Prostate gland (tissue), 2 donors: Measurements from ENCODE around the gene FAM229B. TPM values are rescaled to one million over a fixed set of nuclear protein-coding genes. Genes with fewer than 3 reads are reported as not detected.

Source experiments
- DNase-seq: peaks from one replicate; pipeline ENCODE4 v3.0.0-alpha.2; 2019; ENCODE audit warnings: low spot score
- H3K27ac ChIP-seq, 2 donors: fragments of 200-600 bp; sonication (generic); 2 replicates each; pipeline ENCODE4 v1.5.1; 2017 to 2019
- H3K27me3 ChIP-seq: fragments of 200-600 bp; sonication (generic); replicated peaks from 2 replicates; pipeline ENCODE4 v1.5.1; 2019; ENCODE audit not compliant: insufficient read depth
- H3K36me3 ChIP-seq, 2 donors: fragments of 200-600 bp; sonication (generic); 1 replicate in 1 of 2; 2 replicates in 1 of 2; pipeline versions ENCODE4 v1.5.1 to v1.8.1; 2017 to 2019
- H3K4me1 ChIP-seq: fragments of 200-600 bp; sonication (generic); replicated peaks from 2 replicates; pipeline ENCODE4 v1.5.1; 2019
- H3K4me3 ChIP-seq, 2 donors: fragments of 200-600 bp; sonication (generic); 2 replicates each; pipeline ENCODE4 v1.5.1; 2017 to 2019
- H3K9me3 ChIP-seq: fragments of 200-600 bp; sonication (generic); 2 replicates; pipeline ENCODE4 v1.5.1; 2017
- POLR2A ChIP-seq: fragments of 450-650 bp; IDR thresholded peaks from one replicate; pipeline ENCODE4 v1.6.1; 2016; ENCODE audit warnings: antibody characterized with exemption, mild to moderate bottlenecking
- POLR2AphosphoS5 ChIP-seq: sonication (generic); formaldehyde crosslinking; IDR thresholded peaks from one replicate; pipeline ENCODE4 v1.6.1; 2017; ENCODE audit warnings: antibody characterized with exemption
- WGBS: methylation state at CpG from one replicate; pipeline ENCODE4 v1.1.5; 2018; 5-methylcytosine and 5-hydroxymethylcytosine counted together
- intact Hi-C: fragments of 100-400 bp; cut with DNase I; formaldehyde crosslinking; loops from one replicate; pipeline ENCODE4 v1.14.2; 2022
- total RNA-seq, 2 donors: library from RNA; depleted of rRNA; stranded (reverse); fragments of >200 nt; gene quantifications; one replicate each; pipeline ENCODE4 v1.1.0, GENCODE V29; 2016
- TF ChIP-seq, protein P1 (sequence below), 4 experiments: fragments of 200-600 bp in 2 of 4; fragments of 450-650 bp in 2 of 4; sonication (generic) in 2 of 4; IDR thresholded peaks; 1 replicate in 3 of 4; 2 replicates in 1 of 4; pipeline ENCODE4 v1.5.1; 2016 to 2019; ENCODE audit warnings: antibody characterized with exemption in 4 of 4, mild to moderate bottlenecking in 2 of 4, moderate library complexity in 2 of 4

FAM229B gene
- total RNA-seq, 2 donors from 2014 or later: 13.7 to 32.2 TPM

DNA sequence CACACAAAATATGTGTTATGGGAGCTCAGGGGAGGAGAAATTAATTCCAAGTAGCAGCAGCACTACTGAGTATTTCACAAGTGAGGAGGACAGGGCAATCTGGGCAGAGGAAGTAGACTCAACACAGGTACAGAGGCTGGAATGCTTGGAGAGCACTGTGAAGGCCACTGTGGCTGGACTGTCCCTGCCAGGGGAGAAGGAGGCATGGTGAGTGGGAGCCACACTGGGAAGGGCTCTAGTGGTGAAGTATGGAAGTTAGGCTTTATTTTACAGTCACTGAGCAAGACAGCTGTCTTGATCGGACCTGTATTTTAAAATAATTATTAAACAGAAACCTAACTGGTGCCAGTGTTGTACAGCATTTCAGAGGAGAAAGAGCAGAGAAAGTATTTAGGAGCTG, 28.8 kb downstream of the FAM229B start:
- Histone ChIP-seq H3K4me3 (no peak overlapping the region), H3K4me1 (no peaks in the 10 kb centered on the region), H3K36me3 (no peaks in the 10 kb centered on the region), H3K27me3 (no peaks in the 10 kb centered on the region), H3K9me3 (no peaks in the 10 kb centered on the region), H3K27ac (no peak overlapping the region)
- intact Hi-C loops: no loop called here
- TF ChIP-seq POLR2AphosphoS5 (no peak), POLR2A (no peak)
- TF ChIP-seq, protein P1, sequence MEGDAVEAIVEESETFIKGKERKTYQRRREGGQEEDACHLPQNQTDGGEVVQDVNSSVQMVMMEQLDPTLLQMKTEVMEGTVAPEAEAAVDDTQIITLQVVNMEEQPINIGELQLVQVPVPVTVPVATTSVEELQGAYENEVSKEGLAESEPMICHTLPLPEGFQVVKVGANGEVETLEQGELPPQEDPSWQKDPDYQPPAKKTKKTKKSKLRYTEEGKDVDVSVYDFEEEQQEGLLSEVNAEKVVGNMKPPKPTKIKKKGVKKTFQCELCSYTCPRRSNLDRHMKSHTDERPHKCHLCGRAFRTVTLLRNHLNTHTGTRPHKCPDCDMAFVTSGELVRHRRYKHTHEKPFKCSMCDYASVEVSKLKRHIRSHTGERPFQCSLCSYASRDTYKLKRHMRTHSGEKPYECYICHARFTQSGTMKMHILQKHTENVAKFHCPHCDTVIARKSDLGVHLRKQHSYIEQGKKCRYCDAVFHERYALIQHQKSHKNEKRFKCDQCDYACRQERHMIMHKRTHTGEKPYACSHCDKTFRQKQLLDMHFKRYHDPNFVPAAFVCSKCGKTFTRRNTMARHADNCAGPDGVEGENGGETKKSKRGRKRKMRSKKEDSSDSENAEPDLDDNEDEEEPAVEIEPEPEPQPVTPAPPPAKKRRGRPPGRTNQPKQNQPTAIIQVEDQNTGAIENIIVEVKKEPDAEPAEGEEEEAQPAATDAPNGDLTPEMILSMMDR (IDR thresholded peaks at IDR 0.05): no peak
- no peak for DNase-seq
- 55% methylated on average over 1 of the region's 1 CpG for WGBS

DNA sequence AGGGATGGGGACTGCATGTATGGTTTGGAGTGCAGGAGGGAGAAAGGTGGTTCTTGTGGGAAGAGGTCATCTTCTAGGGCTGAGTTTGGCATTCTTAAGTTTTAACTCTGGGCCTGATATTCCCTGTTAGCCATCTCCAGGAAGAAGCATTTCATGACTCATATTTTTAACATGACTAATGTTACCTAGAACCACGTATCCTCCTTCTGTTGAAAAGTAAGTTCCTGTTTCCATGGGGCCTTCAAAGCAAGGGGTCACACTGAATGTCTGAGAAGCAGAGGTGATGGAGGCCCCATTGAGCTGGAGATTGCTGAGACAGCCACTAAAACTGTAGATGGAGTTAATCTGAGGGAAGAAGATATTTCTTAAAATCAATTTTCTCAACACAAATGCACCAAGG, 30.2 kb downstream of the FAM229B start:
- H3K27me3 ChIP-seq: no peaks in the 10 kb centered on the region
- H3K4me3 ChIP-seq: no peak overlapping the region
- TF ChIP-seq POLR2AphosphoS5 (no peak), POLR2A (no peak)
- TF ChIP-seq, protein P1 (IDR thresholded peaks at IDR 0.05): no peak
- 75% methylated on average over 1 of the region's 1 CpG for WGBS
- no peaks in the 10 kb centered on the region for H3K4me1 ChIP-seq
- H3K27ac ChIP-seq: no peak overlapping the region
- intact Hi-C loops: no loop called here
- no peaks in the 10 kb centered on the region for H3K9me3 ChIP-seq
- H3K36me3 ChIP-seq: no peaks in the 10 kb centered on the region
- DNase-seq: no peak

DNA sequence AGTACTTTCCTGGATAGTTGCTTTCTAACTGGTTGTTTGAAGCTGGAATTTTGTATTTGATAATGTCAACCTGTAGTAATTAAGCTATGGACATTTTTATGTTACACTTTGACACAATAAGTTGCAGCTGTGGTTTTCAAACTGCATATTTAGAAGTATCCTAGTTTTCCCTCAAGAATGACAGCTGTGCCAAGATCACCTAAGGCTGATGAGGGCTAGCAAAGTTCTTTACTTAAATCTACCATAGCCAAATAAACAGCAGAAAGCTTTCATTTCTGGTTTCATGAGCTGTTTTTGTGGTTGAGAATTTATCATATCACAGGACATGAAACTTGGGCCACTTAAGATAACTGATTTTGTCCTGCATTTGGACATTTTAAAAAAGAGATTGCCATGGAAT, 30.6 kb downstream of the FAM229B start:
- no peak for DNase-seq
- H3K4me3 ChIP-seq: no peak overlapping the region
- H3K27ac ChIP-seq: no peak overlapping the region
- H3K4me1 ChIP-seq: no peaks in the 10 kb centered on the region
- no peaks in the 10 kb centered on the region for H3K36me3 ChIP-seq
- intact Hi-C loops: no loop called here
- TF ChIP-seq POLR2AphosphoS5: no peak
- TF ChIP-seq, protein P1 (IDR thresholded peaks at IDR 0.05): no peak
- no peak for TF ChIP-seq POLR2A
- H3K27me3 ChIP-seq: no peaks in the 10 kb centered on the region
- no peaks in the 10 kb centered on the region for H3K9me3 ChIP-seq

DNA sequence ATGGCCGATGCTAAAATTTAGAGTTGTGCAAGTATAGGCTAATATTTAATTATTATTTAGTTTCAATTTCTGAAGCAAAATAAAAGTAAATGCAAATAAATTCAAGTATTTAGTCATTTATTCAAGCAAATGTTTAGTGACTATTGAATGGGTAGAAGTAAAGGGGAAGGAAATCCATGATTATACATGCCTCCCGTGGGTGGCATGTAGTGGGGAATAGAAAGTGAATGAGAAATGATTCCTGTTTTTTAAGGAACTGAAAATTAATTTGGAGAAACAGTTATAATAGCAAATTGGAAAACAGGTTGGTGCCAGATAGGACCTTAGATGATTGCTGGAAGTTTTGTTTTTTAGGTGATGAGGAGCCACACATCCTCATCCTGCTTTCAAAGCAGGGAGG, 35.4 kb downstream of the FAM229B start:
- no peak overlapping the region for H3K27ac ChIP-seq

DNA sequence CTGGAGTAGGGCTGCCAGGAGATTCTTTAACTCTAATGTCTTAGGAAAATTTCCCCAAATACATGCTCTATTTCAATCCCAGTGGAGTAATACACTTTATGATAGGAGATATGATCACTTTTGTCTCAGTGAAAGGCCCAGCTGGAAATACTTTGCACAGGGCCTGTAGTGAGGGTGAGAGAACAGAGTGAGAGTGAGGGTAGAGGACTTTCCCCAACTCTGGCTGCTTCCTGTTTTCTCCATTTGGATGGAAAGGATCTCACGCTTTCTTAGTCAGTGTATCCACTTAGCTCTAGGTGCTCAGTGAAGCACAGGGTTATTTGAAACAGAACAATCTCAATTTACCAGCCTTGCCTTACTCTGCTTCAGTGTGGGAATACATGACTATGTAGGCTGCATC, 36.6 kb downstream of the FAM229B start:
- H3K27ac ChIP-seq: no peak overlapping the region
- no peak for TF ChIP-seq POLR2A
- H3K4me1 ChIP-seq: no peaks in the 10 kb centered on the region
- DNase-seq: no peak
- no peak overlapping the region for H3K4me3 ChIP-seq
- no peaks in the 10 kb centered on the region for H3K9me3 ChIP-seq
- 97% methylated on average over 1 of the region's 1 CpG for WGBS
- H3K36me3 ChIP-seq: no peaks in the 10 kb centered on the region
- intact Hi-C loops: no loop called here
- H3K27me3 ChIP-seq: no peaks in the 10 kb centered on the region

More for the DNA sequence above, 35.4 kb downstream of the FAM229B start:
- no peaks in the 10 kb centered on the region for H3K9me3 ChIP-seq
- TF ChIP-seq POLR2AphosphoS5: no peak
- DNase-seq: no peak
- no peak overlapping the region for H3K4me3 ChIP-seq
- H3K36me3 ChIP-seq: no peaks in the 10 kb centered on the region
- WGBS: 72% methylated on average over 2 of the region's 2 CpGs
- no peaks in the 10 kb centered on the region for H3K27me3 ChIP-seq
- intact Hi-C loops: no loop called here
- H3K4me1 ChIP-seq: no peaks in the 10 kb centered on the region

DNA sequence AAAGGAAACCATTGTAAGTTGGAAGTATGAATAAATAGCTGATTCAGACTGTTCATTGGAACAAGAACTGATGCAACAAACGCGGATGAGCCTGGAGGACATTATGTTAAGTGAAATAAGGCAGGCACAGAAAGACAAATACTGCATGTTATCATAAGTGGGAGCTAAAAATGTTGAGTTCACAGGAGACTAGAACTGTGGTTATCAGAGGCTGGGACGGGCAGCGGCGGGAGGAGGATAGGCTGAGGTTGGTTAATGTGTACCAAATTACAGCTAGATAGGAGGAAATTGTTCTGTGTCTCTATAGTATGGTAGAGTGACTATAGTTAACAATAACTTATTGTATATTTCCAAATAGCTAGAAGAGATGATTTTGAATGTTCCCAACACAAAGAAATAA, 40.8 kb downstream of the FAM229B start:
- Histone ChIP-seq H3K4me3 (no peak overlapping the region), H3K27ac (no peak overlapping the region), H3K4me1 (no peaks in the 10 kb centered on the region), H3K27me3 (no peaks in the 10 kb centered on the region), H3K36me3 (no peaks in the 10 kb centered on the region), H3K9me3 (no peaks in the 10 kb centered on the region)
- TF ChIP-seq POLR2A: no peak
- WGBS: 92% methylated on average over 5 of the region's 5 CpGs
- intact Hi-C loops: no loop called here
- DNase-seq: no peak
